GM18909 (cell line): ENCODE measurements around the gene ZNF445.
"Not testable (repeated sequence)": the region's sequence is repeated elsewhere in the genome, so short reads cannot be mapped to it uniquely, and the experiment has no call there.

Experiments used
- ATAC-seq: cut with Tn5 transposase; IDR thresholded peaks from one replicate; pipeline ENCODE4 v1.9.1; 2021; ENCODE audit warnings: mild to moderate bottlenecking; ENCODE audit not compliant: unreplicated experiment, poor library complexity

Gene ZNF445

DNA sequence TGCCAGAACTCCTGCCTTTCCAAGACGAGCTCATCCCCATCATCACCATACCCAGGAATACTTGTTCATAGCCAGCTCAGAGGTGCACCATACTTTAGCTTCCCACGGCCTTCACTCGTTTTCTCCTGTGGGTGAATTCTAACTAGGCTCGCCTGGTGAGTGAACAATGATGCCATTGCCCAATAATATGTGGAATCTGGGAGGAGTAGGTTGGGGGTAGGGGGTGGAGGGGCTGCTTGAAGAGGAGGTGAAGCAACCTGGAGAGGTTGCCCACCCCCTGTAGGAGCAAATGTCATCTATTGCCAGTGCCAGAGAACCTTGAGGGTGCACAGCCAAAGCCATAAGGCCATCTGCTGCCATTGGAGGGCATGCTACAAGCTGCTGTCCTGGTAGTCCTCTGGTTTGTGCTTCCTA, 592 bp upstream of the ZNF445 start:
- no peak for ATAC-seq

DNA sequence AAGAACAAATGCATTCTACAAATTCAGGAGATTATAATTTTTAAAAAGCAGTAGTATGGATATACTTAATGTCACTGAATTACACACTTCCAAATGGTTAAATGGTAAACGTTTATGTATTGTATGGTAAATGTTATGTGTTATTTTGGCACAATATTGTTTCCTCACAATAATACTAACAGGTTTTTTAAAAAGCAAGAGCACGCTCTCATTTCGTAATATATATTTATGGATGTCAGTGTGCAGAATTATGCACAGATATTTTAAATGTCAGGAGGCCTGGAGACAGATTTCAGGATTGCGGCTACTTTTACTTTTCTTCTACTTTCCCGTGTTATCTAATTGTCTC, 533 bp downstream of the ZNF445 start:
- ATAC-seq: no peak

DNA sequence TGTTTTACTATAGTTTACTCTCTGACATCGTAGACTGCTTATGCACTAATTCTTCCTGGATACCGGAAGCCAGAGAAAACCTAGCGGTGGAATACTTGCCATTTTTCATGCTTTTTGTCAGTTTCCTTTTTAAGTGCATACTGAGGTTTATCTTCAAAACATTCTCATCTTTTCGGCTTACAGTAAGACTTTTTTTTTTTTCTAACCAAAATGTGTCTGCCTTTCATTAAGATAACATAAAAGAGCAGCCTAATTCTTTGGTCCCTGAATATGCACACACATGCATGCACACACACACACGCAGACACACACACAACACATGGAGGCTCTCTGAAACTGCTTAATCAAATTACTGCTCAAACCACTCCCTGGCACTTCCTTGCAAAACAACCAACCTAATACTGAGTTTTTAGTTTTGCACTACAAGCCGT, 1.3 kb downstream of the ZNF445 start:
- no peak for ATAC-seq

DNA sequence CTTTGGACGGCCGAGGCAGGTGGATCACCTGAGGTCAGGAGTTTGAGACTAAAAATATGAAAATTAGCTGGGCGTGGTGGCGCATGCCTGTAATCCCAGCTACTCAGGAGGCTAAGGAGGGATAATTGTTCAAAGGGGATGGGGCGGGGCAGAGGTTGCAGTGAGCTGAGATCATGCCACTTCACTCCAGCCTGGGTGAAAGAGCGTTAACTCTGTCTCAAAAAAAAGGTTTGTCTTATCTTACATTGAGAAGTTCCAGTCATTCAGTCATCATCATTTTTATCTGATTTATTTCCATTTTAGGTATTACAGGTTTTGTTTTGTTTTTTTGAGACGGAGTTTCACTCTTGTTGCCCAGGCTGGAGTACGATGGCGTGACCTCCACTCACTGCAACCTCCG, 2.6 kb downstream of the ZNF445 start:
- ATAC-seq: not testable (repeated sequence)

DNA sequence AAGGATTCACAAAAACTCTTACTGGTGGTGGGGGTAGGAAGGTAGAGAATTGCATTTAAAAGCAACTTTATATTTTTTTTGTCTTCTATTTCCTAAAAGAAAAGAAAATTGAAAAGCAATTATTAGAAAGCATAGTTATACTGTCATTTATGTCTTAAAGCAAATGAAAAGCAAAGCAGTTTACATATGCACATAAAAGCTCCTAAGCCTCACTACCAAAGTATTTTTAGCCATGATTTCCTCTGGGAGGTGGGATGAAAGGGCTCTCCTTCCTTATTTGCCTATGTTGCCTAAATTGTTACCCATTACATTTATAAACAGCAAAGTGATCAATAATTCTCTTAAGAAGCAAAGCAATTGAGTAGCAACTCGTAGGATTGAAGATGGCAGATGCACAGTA, 7.0 kb downstream of the ZNF445 start:
- no peak for ATAC-seq

GRCh38 chr3:44469914-44470313, 7.6 kb downstream of the ZNF445 start:
- ATAC-seq: no peak

GRCh38 chr3:44468572-44469520, 8.6 kb downstream of the ZNF445 start:
- no peak for ATAC-seq

GRCh38 chr3:44468099-44468537, 9.4 kb downstream of the ZNF445 start:
- not testable (repeated sequence) for ATAC-seq

DNA sequence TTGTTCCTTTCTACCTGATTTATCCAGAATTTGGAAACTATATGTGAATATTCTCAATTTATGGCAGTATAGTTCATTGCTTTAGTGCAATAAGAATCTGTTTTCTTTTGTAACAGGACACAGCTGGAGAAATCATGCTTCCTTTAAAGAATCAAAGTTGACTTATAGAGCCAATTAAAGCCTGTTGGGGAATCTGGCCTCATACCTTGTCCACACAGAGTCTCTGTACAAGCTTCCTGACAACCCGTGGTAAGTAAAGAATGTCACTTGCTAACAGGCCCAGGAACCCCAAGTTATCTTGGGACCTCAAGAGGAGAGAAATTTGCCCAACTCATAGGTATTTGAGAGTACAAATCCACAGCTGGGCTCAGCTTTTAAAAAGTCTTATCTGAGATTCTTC, 10.2 kb downstream of the ZNF445 start:
- no peak for ATAC-seq

GRCh38 chr3:44464920-44465319, 12.6 kb downstream of the ZNF445 start:
- not testable (repeated sequence) for ATAC-seq

DNA sequence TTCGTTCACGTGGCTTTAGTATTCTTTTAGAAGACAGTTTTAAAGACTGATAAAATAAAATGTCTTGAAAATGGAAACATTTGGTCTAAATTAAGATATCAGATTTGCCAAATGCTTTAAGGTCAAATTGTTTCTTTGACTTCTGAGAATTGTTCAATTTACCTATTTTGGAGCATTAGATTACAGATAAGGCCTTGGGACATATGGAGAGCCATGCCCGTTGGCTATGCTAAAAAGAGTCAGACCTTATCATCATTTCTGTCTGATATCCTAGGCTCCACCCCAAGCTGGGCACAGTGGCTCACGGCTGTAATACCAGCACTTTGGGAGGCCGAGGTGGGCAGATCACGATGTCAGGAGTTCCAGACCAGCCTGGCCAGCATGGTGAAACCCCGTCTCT, 13.0 kb downstream of the ZNF445 start:
- no peak for ATAC-seq

DNA sequence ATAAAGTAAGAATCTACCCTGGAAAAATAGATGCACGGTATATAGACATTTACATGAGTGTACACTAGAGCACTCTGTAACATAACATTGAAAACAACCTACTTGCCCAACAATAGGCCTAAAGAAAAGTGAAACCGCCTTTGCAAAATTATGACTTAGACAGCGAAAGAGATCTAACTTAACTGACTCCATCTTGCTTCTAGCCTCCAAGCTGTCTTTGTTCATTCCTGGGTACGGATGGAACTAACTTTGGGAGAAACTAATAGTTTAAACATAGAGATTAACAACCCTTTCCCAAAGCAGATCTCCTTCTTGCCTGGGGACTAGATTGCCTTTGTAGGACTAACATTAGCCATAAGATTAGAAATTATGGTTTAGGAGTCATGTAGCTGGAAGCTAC, 17.4 kb downstream of the ZNF445 start:
- ATAC-seq: not testable (repeated sequence)

- ATAC-seq: no peak
Observed at GRCh38 chr3:44455318-44455717, 22.2 kb downstream of the ZNF445 start.

GRCh38 chr3:44454258-44454657, 23.2 kb downstream of the ZNF445 start:
- ATAC-seq: no peak

GRCh38 chr3:44451441-44451840, 26.0 kb downstream of the ZNF445 start:
- ATAC-seq: no peak

DNA sequence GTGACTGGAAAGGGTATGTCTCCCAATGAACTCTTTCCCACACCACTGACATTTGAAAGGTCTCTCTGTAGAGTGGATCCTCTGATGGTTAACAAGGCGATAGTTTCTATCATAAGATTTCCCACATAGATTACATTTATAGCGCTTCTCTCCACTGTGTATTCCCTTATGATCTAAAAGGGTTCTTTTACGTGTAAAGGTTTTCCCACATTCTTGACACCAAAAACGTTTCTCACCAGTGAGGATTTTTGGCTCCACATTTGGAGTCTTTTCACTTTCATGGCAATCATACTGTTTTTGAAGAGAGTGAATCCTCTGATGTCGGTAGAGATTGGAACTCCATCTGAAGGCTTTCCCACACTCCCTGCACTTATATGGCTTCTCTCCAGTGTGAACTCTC, 30.5 kb downstream of the ZNF445 start:
- ATAC-seq: no peak

DNA sequence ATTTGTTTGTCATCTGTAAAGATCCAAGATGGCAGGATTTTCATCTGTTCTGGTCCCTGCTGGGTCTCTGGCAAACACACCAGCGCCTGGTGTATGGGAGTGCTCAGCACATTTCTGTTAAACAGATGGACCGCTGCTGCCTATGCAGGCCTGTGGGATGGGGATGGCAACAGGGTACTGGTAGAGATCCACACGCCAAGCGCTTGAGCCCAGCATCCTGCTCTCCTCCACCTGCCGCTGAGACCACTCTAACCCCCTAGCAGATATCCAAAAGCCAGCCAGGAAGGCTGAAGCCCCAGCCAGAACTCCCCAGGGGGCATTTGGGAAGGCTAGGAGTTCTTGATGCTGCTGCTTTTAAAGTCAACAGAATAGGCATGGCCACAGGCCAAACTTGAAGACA, 31.7 kb downstream of the ZNF445 start:
- ATAC-seq: no peak

GRCh38 chr3:44444896-44445691, 32.4 kb downstream of the ZNF445 start:
- no peak for ATAC-seq

- no peak for ATAC-seq
Observed at GRCh38 chr3:44444437-44444836, 33.0 kb downstream of the ZNF445 start.

DNA sequence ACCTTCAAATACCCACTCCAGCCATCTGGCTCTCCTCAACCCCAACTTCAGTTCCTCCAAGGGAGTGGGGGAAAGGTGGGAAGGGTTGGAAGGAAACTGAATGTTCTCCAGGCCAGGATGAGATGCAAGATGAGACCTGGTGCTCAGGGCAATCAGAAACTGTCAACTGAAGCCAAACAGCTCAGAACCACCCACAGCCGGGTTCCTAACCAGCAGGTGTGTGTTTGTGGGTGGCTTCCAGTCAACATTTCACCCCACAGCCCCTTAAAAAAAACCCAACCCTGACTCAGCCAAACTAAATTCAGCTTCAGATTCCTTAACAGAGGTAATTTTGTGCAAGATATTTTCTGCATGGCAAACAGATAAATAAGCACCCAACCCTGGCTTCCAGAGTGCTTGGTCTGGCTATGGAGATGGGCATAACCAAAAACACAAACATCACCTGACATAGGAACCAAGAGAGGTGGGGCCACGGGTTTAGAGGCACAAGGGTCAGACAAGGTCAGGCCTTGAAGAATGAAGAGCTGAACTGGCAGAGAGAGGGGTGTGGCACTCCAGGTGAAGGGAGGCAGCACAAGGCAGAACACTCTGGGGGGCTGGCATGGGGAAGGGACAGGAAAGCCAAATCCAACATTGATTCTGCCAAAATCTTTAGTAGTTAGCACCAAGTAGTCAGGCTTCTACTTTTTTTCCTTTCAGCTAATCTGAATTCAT, 34.7 kb downstream of the ZNF445 start:
- ATAC-seq: no peak
